Neural cell (in vitro differentiated cells): Measurements from ENCODE around the gene STT3B. TPM values are rescaled to one million over a fixed set of nuclear protein-coding genes. Genes with fewer than 3 reads are reported as not detected.

Source experiments
- H2AFZ ChIP-seq: fragments of 200-600, 300-800 bp; sonication (generic), shearing (Covaris generic); 2 replicates; pipeline ENCODE4 v1.6.0; 2014; ENCODE audit warnings: low read depth, mild to moderate bottlenecking, antibody characterized with exemption, low read length, moderate library complexity
- H3F3A ChIP-seq: fragments of 200-600 bp; shearing (Covaris generic); 2 replicates; pipeline ENCODE4 v1.6.1; 2016; ENCODE audit warnings: mild to moderate bottlenecking, moderate library complexity, mixed read lengths, antibody characterized with exemption, low read length; ENCODE audit not compliant: insufficient read depth, poor library complexity, severe bottlenecking
- H3K27ac ChIP-seq: fragments of 200-600, 300-800 bp; sonication (generic), shearing (Covaris generic); 2 replicates; pipeline ENCODE4 v1.5.1; 2014; ENCODE audit warnings: mild to moderate bottlenecking, low read length, moderate library complexity
- H3K27me3 ChIP-seq: fragments of 300-800, 200-600 bp; sonication (generic), shearing (Covaris generic); 2 replicates; pipeline ENCODE4 v1.6.0; 2014; ENCODE audit warnings: mild to moderate bottlenecking, low read depth, low read length, moderate library complexity; ENCODE audit not compliant: insufficient read depth
- H3K36me3 ChIP-seq: fragments of 300-800, 200-600 bp; sonication (generic), shearing (Covaris generic); 2 replicates; pipeline ENCODE4 v1.5.1; 2014; ENCODE audit warnings: mild to moderate bottlenecking, antibody characterized with exemption, low read length, moderate library complexity; ENCODE audit not compliant: insufficient read depth
- H3K4me2 ChIP-seq: fragments of 300-800, 200-600 bp; sonication (generic), shearing (Covaris generic); 2 replicates; pipeline ENCODE4 v1.6.0; 2014; ENCODE audit warnings: mild to moderate bottlenecking, low read length
- H3K4me3 ChIP-seq: fragments of 300-800, 200-600 bp; sonication (generic), shearing (Covaris generic); 2 replicates; pipeline ENCODE4 v1.5.1; 2014; ENCODE audit warnings: mild to moderate bottlenecking, low read length, moderate library complexity
- H3K79me2 ChIP-seq: fragments of 200-600 bp; shearing (Covaris generic); replicated peaks from 2 replicates; pipeline ENCODE4 v1.6.0; 2014; ENCODE audit warnings: mild to moderate bottlenecking, low read length, moderate library complexity; ENCODE audit not compliant: insufficient read depth
- H3K9ac ChIP-seq: fragments of 300-800, 200-600 bp; sonication (generic), shearing (Covaris generic); 2 replicates; pipeline ENCODE4 v1.6.1; 2016; ENCODE audit warnings: mild to moderate bottlenecking, low read length, mixed read lengths
- H3K9me2 ChIP-seq: fragments of 200-600 bp; shearing (Covaris generic); 2 replicates; pipeline ENCODE4 v1.6.1; 2016; ENCODE audit warnings: mild to moderate bottlenecking, low read length, mixed read lengths; ENCODE audit not compliant: insufficient read depth
- H3K9me3 ChIP-seq: fragments of 200-600, 300-800 bp; sonication (generic), shearing (Covaris generic); 2 replicates; pipeline ENCODE4 v1.6.1; 2016; ENCODE audit warnings: mild to moderate bottlenecking, mixed run types, low read length, moderate library complexity, mixed read lengths
- H4K20me1 ChIP-seq: fragments of 200-600 bp; shearing (Covaris generic); 2 replicates; pipeline ENCODE4 v1.6.1; 2016; ENCODE audit warnings: mild to moderate bottlenecking, mixed run types; ENCODE audit not compliant: insufficient read depth
- CTCF ChIP-seq: fragments of 450-650 bp; IDR thresholded peaks from 2 replicates; pipeline ENCODE4 v1.5.1; 2014; ENCODE audit warnings: antibody characterized with exemption, mild to moderate bottlenecking, moderate library complexity; ENCODE audit not compliant: poor library complexity, severe bottlenecking
- EP300 ChIP-seq: fragments of 450-650 bp; conservative IDR thresholded peaks from 2 replicates; pipeline ENCODE4 v1.6.1; 2014; ENCODE audit warnings: antibody characterized with exemption, mild to moderate bottlenecking, moderate library complexity; ENCODE audit not compliant: poor library complexity, severe bottlenecking
- EZH2 ChIP-seq: fragments of 200-600, 300-800 bp; shearing (Covaris generic), sonication (generic); IDR thresholded peaks from 2 replicates; pipeline ENCODE4 v1.6.1; 2014; ENCODE audit warnings: antibody characterized with exemption, low read length, borderline replicate concordance, mild to moderate bottlenecking; ENCODE audit not compliant: insufficient read depth, poor library complexity, severe bottlenecking
- MXI1 ChIP-seq: fragments of 450-650 bp; conservative IDR thresholded peaks from 2 replicates; pipeline ENCODE4 v1.6.1; 2014; ENCODE audit warnings: antibody characterized with exemption, mild to moderate bottlenecking; ENCODE audit not compliant: poor library complexity, severe bottlenecking
- POLR2AphosphoS5 ChIP-seq: IDR thresholded peaks from 2 replicates; pipeline ENCODE4 v1.6.1; 2012
- RAD21 ChIP-seq: fragments of 450-650 bp; conservative IDR thresholded peaks from 2 replicates; pipeline ENCODE4 v1.6.1; 2014; ENCODE audit warnings: antibody characterized with exemption, mild to moderate bottlenecking, moderate library complexity
- REST ChIP-seq: IDR thresholded peaks from 2 replicates; pipeline ENCODE4 v1.6.1; 2012; ENCODE audit warnings: borderline replicate concordance
- SMC3 ChIP-seq: fragments of 450-650 bp; conservative IDR thresholded peaks from 2 replicates; pipeline ENCODE4 v1.6.1; 2014; ENCODE audit warnings: antibody characterized with exemption, mild to moderate bottlenecking, moderate library complexity; ENCODE audit not compliant: poor library complexity
- TAF1 ChIP-seq: IDR thresholded peaks from 2 replicates; pipeline ENCODE4 v1.6.1; 2012; ENCODE audit warnings: low read depth
- polyA plus RNA-seq: library from polyadenylated mRNA; depleted of rRNA; stranded (reverse); fragments of >200 nt; gene quantifications from 2 replicates; pipeline ENCODE4 v1.2.3, GENCODE V29; 2014

The STT3B gene
- polyA plus RNA-seq, 1 donor from 2014 or later: 100 TPM

DNA sequence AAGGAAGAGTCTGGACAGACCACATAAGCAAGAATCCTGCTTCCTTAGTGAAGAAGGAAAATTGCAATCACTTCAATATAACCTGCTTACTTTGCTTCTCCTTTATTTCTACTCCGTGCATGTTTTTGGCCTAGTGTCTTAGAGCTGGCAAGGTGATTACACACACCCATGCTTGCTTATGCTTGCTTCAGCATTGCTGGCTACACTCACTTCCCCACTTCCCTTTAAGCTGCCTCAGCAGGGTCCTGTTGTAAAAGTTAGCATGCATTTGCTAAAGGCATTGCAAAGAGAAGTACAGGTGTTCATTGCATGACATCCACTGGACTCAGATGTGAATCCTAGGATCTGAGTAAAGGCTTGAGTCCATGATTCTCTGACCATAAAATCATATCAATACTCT, 47.5 kb upstream of the STT3B start:
- H3K9me2 ChIP-seq: no peaks in the 10 kb centered on the region
- no peak overlapping the region for H3K4me3 ChIP-seq
- no peak overlapping the region for H3K9ac ChIP-seq
- TF ChIP-seq SMC3 (no peak), REST (no peak), EP300 (no peak), CTCF (no peak), EZH2 (no peak), RAD21 (no peak), POLR2AphosphoS5 (no peak), MXI1 (no peak), TAF1 (no peak)
- H3K27me3 ChIP-seq: no peaks in the 10 kb centered on the region
- H4K20me1 ChIP-seq: no peaks in the 10 kb centered on the region
- no peaks in the 10 kb centered on the region for H3K36me3 ChIP-seq
- no peaks in the 10 kb centered on the region for H3K79me2 ChIP-seq
- no peaks in the 10 kb centered on the region for H3K9me3 ChIP-seq
- H3K4me2 ChIP-seq: no peak overlapping the region
- H3K27ac ChIP-seq: no peak overlapping the region
- no peaks in the 10 kb centered on the region for H3F3A ChIP-seq
- H2AFZ ChIP-seq: no peak overlapping the region

- TF ChIP-seq EZH2 (no peak), RAD21 (no peak), MXI1 (no peak), EP300 (no peak), SMC3 (no peak), TAF1 (no peak), CTCF (no peak), POLR2AphosphoS5 (no peak), REST (no peak)
- H3F3A ChIP-seq: no peaks in the 10 kb centered on the region
- H3K9me3 ChIP-seq: no peaks in the 10 kb centered on the region
- H3K9me2 ChIP-seq: no peaks in the 10 kb centered on the region
- no peaks in the 10 kb centered on the region for H3K27me3 ChIP-seq
- no peak overlapping the region for H3K4me2 ChIP-seq
- H3K36me3 ChIP-seq: no peaks in the 10 kb centered on the region
- no peak overlapping the region for H2AFZ ChIP-seq
- no peak overlapping the region for H3K4me3 ChIP-seq
- H3K9ac ChIP-seq: no peak overlapping the region
- no peak overlapping the region for H3K27ac ChIP-seq
- H4K20me1 ChIP-seq: no peaks in the 10 kb centered on the region
- no peaks in the 10 kb centered on the region for H3K79me2 ChIP-seq
Observed at GRCh38 chr3:31486865-31487533, 45.7 kb upstream of the STT3B start.
